GM23338 (cell line): Measurements from ENCODE around the gene RHOD. TPM values are rescaled to one million over a fixed set of nuclear protein-coding genes. Genes with fewer than 3 reads are reported as not detected.

Source experiments
- ATAC-seq: fragments of 200-7000 bp; cut with Tn5 transposase; 3 replicates; pipeline ENCODE4 v1.9.1; 2020
- DNase-seq: peaks from one replicate; pipeline ENCODE4 v3.0.0-alpha.2; 2015; ENCODE audit warnings: low spot score
- H2AFZ ChIP-seq: fragments of 200-600 bp; sonication (generic); 2 replicates; pipeline ENCODE4 v1.8.0; 2016; ENCODE audit warnings: antibody characterized with exemption, mild to moderate bottlenecking, moderate library complexity
- H3F3A ChIP-seq: fragments of 200-600 bp; sonication (generic); replicated peaks from 2 replicates; pipeline ENCODE4 v1.8.0; 2017; ENCODE audit warnings: antibody characterized with exemption, mixed run types, low read depth
- H3K27ac ChIP-seq: fragments of 200-600 bp; sonication (generic); 2 replicates; pipeline ENCODE4 v1.6.1; 2016; ENCODE audit warnings: low read depth
- H3K27me3 ChIP-seq: fragments of 200-600 bp; sonication (generic); 2 replicates; pipeline ENCODE4 v1.8.0; 2016; ENCODE audit warnings: mild to moderate bottlenecking, mixed run types, moderate library complexity; ENCODE audit not compliant: insufficient read depth
- H3K36me3 ChIP-seq: fragments of 200-600 bp; sonication (generic); 2 replicates; pipeline ENCODE4 v1.8.0; 2016; ENCODE audit warnings: mild to moderate bottlenecking; ENCODE audit not compliant: insufficient read depth
- H3K4me1 ChIP-seq: fragments of 200-600 bp; sonication (generic); 2 replicates; pipeline ENCODE4 v1.8.0; 2016; ENCODE audit warnings: mild to moderate bottlenecking, moderate library complexity; ENCODE audit not compliant: insufficient read depth
- H3K4me2 ChIP-seq: fragments of 200-600 bp; sonication (generic); 2 replicates; pipeline ENCODE4 v1.7.1; 2017; ENCODE audit warnings: mixed run types
- H3K4me3 ChIP-seq: fragments of 200-600 bp; sonication (generic); 2 replicates; pipeline ENCODE4 v1.6.1; 2016; ENCODE audit warnings: mixed run types
- H3K79me2 ChIP-seq: fragments of 200-600 bp; sonication (generic); replicated peaks from 2 replicates; pipeline ENCODE4 v1.8.0; 2017; ENCODE audit warnings: mild to moderate bottlenecking; ENCODE audit not compliant: insufficient read depth
- H3K9me2 ChIP-seq: fragments of 200-600 bp; sonication (generic); 2 replicates; pipeline ENCODE4 v1.8.0; 2017; ENCODE audit not compliant: insufficient read depth
- H4K20me1 ChIP-seq: fragments of 200-600 bp; sonication (generic); replicated peaks from 2 replicates; pipeline ENCODE4 v1.8.0; 2017; ENCODE audit warnings: mild to moderate bottlenecking; ENCODE audit not compliant: insufficient read depth
- H3K27ac Mint-ChIP-seq: 2 replicates; pipeline ENCODE4 v1.8.0; 2020; ENCODE audit warnings: inconsistent platforms, mild to moderate bottlenecking, moderate library complexity, mixed read lengths
- H3K27me3 Mint-ChIP-seq: 3 replicates; pipeline ENCODE4 v1.8.0; 2022; ENCODE audit warnings: low read depth, mild to moderate bottlenecking, moderate library complexity, mixed read lengths, inconsistent platforms; ENCODE audit not compliant: insufficient read depth, poor library complexity
- H3K36me3 Mint-ChIP-seq: 3 replicates; pipeline ENCODE4 v1.8.0; 2021; ENCODE audit warnings: low read depth, mild to moderate bottlenecking, inconsistent platforms, moderate library complexity, mixed read lengths
- H3K4me1 Mint-ChIP-seq: 3 replicates; pipeline ENCODE4 v1.8.0; 2020; ENCODE audit warnings: mild to moderate bottlenecking, inconsistent platforms, mixed read lengths
- H3K4me3 Mint-ChIP-seq: 3 replicates; pipeline ENCODE4 v1.8.0; 2021; ENCODE audit warnings: moderate library complexity, mild to moderate bottlenecking, inconsistent platforms, mixed read lengths
- H3K9me3 Mint-ChIP-seq: 3 replicates; pipeline ENCODE4 v1.8.0; 2020; ENCODE audit warnings: moderate library complexity, mild to moderate bottlenecking, inconsistent platforms, mixed read lengths
- EZH2phosphoT487 ChIP-seq: fragments of 200-600 bp; sonication (generic); IDR thresholded peaks from one replicate; pipeline ENCODE4 v1.8.1; 2018; ENCODE audit warnings: antibody characterized with exemption; ENCODE audit not compliant: unreplicated experiment
- JUNB ChIP-seq: IDR thresholded peaks from one replicate; pipeline ENCODE4 v1.6.1; 2016; ENCODE audit warnings: antibody characterized with exemption; ENCODE audit not compliant: unreplicated experiment
- POLR2AphosphoS5 ChIP-seq: IDR thresholded peaks from 2 replicates; pipeline ENCODE4 v1.6.1; 2016; ENCODE audit warnings: antibody characterized with exemption, low read depth
- polyA plus RNA-seq: library from polyadenylated mRNA; unstranded; fragments of >200 nt; fragmentation: Nextera tagmentation; extraction: Ambion mirVana; gene quantifications from 2 replicates; pipeline ENCODE4 v1.2.1, GENCODE V29; 2016
- total RNA-seq: library from RNA; depleted of rRNA; stranded (reverse); fragments of >200 nt; shearing (Covaris generic); gene quantifications from 2 replicates; pipeline ENCODE4 v1.2.3, GENCODE V29; 2014
- TF ChIP-seq, protein P1 (sequence below), 2 experiments: fragments of 200-600 bp in 1 of 2; sonication (generic) in 1 of 2; conservative IDR thresholded peaks; 2 replicates each; pipeline versions ENCODE4 v1.5.1 to v1.6.1; 2016 to 2017; ENCODE audit warnings: antibody characterized with exemption in 2 of 2, low read depth in 2 of 2, mild to moderate bottlenecking in 2 of 2, moderate library complexity in 1 of 2
- TF ChIP-seq, protein P2 (sequence below): IDR thresholded peaks from 2 replicates; pipeline ENCODE4 v1.6.1; 2016; ENCODE audit warnings: antibody characterized with exemption
- TF ChIP-seq, protein P3 (sequence below): IDR thresholded peaks from one replicate; pipeline ENCODE4 v1.6.1; 2018; ENCODE audit warnings: antibody characterized with exemption; ENCODE audit not compliant: unreplicated experiment
- TF ChIP-seq, protein P4 (sequence below): fragments of 250-450 bp; sonication (Bioruptor Pico); IDR thresholded peaks from 2 replicates; pipeline ENCODE4 v1.5.0; 2020; ENCODE audit warnings: mild to moderate bottlenecking, moderate library complexity

Gene RHOD
- total and polyA plus RNA-seq, 2 experiments from 2014 or later = 13.8 to 16.2 TPM

DNA sequence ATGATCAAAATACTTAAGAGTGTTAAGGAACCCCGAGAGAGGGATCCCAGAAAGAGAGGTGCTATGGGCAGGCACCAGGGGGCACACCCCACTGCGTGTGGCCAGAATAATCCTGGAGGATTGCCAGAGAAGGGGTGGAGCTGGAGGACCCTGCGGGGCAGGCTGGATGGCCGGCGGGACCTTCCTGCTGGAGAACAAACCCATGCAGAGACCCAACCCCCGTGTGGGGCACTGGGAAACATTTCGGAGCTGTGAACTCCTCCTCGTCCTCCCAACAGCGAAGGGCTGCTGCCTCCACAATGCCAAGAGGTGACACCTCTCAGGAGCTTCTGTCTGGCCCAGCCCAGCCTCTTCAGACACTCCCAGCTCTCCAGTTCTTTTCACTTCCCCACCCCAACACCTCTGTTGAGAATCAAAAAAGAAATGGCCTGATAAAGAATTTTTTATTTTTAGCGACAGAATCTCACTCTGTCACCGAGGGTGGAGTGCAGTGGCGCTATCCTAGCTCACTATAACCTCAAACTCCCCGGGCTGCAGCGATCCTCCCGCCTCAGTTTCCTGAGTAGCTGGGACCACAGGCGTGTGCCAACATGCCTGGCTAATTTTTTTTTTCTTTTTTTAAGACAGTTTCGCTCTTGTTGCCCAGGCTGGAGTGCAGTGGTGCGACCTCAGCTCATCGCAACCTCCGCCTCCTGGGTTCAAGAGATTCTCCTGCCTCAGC is 25.6 kb downstream of the RHOD start:
- H3K27me3 ChIP-seq = no peaks in the 10 kb centered on the region
- no peaks in the 10 kb centered on the region for H3K36me3 Mint-ChIP-seq
- H4K20me1 ChIP-seq = no peaks in the 10 kb centered on the region
- no peaks in the 10 kb centered on the region for H3K9me3 Mint-ChIP-seq
- DNase-seq (peak; percentile 61), ATAC-seq (peak; percentile 68)
- H2AFZ ChIP-seq = peak overlapping the region; percentile 91
- peak overlapping the region; percentile 71 for H3K4me2 ChIP-seq
- H3K9me2 ChIP-seq = no peaks in the 10 kb centered on the region
- H3K79me2 ChIP-seq = no peaks in the 10 kb centered on the region
- peaks cover 10% of the 10 kb centered on the region for H3K27me3 Mint-ChIP-seq
- H3K27ac Mint-ChIP-seq = no peak overlapping the region
- H3F3A ChIP-seq = no peaks in the 10 kb centered on the region
- peaks cover 7% of the 10 kb centered on the region; the same call in 1 of the 2 replicates for H3K4me1 ChIP-seq
- TF ChIP-seq JUNB (no peak), POLR2AphosphoS5 (no peak)
- TF ChIP-seq, protein P1, sequence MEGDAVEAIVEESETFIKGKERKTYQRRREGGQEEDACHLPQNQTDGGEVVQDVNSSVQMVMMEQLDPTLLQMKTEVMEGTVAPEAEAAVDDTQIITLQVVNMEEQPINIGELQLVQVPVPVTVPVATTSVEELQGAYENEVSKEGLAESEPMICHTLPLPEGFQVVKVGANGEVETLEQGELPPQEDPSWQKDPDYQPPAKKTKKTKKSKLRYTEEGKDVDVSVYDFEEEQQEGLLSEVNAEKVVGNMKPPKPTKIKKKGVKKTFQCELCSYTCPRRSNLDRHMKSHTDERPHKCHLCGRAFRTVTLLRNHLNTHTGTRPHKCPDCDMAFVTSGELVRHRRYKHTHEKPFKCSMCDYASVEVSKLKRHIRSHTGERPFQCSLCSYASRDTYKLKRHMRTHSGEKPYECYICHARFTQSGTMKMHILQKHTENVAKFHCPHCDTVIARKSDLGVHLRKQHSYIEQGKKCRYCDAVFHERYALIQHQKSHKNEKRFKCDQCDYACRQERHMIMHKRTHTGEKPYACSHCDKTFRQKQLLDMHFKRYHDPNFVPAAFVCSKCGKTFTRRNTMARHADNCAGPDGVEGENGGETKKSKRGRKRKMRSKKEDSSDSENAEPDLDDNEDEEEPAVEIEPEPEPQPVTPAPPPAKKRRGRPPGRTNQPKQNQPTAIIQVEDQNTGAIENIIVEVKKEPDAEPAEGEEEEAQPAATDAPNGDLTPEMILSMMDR (conservative IDR thresholded peaks at IDR 0.05; ENCODE audit: low read depth in 2 of 2) = peak in 1 of 2 experiments; percentile 57; a peak in 2 of 4 replicates
- H3K4me1 Mint-ChIP-seq = peaks cover 16% of the 10 kb centered on the region
- no peak overlapping the region for H3K27ac ChIP-seq
- H3K36me3 ChIP-seq = no peaks in the 10 kb centered on the region
- H3K4me3 Mint-ChIP-seq = peak overlapping the region; percentile 55; the same call in 2 of the 3 replicates
- peak overlapping the region; percentile 43 for H3K4me3 ChIP-seq

DNA sequence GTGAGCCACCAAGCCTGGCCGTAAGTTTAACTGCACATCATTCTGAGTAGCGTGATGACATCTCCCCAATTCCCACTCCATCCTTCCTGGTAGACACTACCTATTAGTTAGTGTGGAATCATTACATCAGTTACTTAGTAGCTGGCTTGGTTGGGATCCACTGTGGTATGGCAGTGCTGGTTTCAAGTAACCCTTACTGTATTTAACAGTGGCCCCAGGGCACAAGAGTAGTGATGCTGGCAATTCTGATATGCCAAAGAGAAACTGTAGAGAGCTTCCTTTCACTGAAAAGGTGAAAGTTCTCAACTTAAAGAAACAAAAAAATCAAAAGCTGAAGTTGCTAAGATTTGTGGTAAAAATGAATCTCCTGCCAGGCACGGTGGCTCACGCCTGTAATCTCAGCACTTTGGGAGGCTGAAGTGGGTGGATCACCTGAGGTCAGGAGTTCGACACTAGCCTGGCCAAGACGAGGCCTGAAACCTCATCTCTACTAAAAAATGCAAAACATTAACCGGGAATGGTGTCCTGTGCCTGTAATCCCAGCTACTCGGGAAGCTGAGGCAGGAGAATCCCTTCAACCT is 27.2 kb downstream of the RHOD start:
- no peak overlapping the region for H3K4me3 Mint-ChIP-seq
- Histone ChIP-seq H3K4me1 (peaks cover 7% of the 10 kb centered on the region; the same call in 1 of the 2 replicates), H2AFZ (no peak overlapping the region), H3K79me2 (no peaks in the 10 kb centered on the region), H4K20me1 (no peaks in the 10 kb centered on the region), H3K9me2 (no peaks in the 10 kb centered on the region), H3K4me2 (no peak overlapping the region), H3K4me3 (no peak overlapping the region), H3K36me3 (no peaks in the 10 kb centered on the region), H3F3A (no peaks in the 10 kb centered on the region), H3K27ac (no peak overlapping the region), H3K27me3 (no peaks in the 10 kb centered on the region)
- no peak overlapping the region for H3K27ac Mint-ChIP-seq
- H3K4me1 Mint-ChIP-seq = peaks cover 16% of the 10 kb centered on the region
- no peak for DNase-seq
- H3K36me3 Mint-ChIP-seq = no peaks in the 10 kb centered on the region
- H3K9me3 Mint-ChIP-seq = no peaks in the 10 kb centered on the region
- ATAC-seq = no peak
- peaks cover 8% of the 10 kb centered on the region for H3K27me3 Mint-ChIP-seq
- TF ChIP-seq, protein P2, sequence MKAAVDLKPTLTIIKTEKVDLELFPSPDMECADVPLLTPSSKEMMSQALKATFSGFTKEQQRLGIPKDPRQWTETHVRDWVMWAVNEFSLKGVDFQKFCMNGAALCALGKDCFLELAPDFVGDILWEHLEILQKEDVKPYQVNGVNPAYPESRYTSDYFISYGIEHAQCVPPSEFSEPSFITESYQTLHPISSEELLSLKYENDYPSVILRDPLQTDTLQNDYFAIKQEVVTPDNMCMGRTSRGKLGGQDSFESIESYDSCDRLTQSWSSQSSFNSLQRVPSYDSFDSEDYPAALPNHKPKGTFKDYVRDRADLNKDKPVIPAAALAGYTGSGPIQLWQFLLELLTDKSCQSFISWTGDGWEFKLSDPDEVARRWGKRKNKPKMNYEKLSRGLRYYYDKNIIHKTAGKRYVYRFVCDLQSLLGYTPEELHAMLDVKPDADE = no peak
- TF ChIP-seq, protein P3, sequence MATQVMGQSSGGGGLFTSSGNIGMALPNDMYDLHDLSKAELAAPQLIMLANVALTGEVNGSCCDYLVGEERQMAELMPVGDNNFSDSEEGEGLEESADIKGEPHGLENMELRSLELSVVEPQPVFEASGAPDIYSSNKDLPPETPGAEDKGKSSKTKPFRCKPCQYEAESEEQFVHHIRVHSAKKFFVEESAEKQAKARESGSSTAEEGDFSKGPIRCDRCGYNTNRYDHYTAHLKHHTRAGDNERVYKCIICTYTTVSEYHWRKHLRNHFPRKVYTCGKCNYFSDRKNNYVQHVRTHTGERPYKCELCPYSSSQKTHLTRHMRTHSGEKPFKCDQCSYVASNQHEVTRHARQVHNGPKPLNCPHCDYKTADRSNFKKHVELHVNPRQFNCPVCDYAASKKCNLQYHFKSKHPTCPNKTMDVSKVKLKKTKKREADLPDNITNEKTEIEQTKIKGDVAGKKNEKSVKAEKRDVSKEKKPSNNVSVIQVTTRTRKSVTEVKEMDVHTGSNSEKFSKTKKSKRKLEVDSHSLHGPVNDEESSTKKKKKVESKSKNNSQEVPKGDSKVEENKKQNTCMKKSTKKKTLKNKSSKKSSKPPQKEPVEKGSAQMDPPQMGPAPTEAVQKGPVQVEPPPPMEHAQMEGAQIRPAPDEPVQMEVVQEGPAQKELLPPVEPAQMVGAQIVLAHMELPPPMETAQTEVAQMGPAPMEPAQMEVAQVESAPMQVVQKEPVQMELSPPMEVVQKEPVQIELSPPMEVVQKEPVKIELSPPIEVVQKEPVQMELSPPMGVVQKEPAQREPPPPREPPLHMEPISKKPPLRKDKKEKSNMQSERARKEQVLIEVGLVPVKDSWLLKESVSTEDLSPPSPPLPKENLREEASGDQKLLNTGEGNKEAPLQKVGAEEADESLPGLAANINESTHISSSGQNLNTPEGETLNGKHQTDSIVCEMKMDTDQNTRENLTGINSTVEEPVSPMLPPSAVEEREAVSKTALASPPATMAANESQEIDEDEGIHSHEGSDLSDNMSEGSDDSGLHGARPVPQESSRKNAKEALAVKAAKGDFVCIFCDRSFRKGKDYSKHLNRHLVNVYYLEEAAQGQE = no peak
- no peak for TF ChIP-seq EZH2phosphoT487
- TF ChIP-seq, protein P4, sequence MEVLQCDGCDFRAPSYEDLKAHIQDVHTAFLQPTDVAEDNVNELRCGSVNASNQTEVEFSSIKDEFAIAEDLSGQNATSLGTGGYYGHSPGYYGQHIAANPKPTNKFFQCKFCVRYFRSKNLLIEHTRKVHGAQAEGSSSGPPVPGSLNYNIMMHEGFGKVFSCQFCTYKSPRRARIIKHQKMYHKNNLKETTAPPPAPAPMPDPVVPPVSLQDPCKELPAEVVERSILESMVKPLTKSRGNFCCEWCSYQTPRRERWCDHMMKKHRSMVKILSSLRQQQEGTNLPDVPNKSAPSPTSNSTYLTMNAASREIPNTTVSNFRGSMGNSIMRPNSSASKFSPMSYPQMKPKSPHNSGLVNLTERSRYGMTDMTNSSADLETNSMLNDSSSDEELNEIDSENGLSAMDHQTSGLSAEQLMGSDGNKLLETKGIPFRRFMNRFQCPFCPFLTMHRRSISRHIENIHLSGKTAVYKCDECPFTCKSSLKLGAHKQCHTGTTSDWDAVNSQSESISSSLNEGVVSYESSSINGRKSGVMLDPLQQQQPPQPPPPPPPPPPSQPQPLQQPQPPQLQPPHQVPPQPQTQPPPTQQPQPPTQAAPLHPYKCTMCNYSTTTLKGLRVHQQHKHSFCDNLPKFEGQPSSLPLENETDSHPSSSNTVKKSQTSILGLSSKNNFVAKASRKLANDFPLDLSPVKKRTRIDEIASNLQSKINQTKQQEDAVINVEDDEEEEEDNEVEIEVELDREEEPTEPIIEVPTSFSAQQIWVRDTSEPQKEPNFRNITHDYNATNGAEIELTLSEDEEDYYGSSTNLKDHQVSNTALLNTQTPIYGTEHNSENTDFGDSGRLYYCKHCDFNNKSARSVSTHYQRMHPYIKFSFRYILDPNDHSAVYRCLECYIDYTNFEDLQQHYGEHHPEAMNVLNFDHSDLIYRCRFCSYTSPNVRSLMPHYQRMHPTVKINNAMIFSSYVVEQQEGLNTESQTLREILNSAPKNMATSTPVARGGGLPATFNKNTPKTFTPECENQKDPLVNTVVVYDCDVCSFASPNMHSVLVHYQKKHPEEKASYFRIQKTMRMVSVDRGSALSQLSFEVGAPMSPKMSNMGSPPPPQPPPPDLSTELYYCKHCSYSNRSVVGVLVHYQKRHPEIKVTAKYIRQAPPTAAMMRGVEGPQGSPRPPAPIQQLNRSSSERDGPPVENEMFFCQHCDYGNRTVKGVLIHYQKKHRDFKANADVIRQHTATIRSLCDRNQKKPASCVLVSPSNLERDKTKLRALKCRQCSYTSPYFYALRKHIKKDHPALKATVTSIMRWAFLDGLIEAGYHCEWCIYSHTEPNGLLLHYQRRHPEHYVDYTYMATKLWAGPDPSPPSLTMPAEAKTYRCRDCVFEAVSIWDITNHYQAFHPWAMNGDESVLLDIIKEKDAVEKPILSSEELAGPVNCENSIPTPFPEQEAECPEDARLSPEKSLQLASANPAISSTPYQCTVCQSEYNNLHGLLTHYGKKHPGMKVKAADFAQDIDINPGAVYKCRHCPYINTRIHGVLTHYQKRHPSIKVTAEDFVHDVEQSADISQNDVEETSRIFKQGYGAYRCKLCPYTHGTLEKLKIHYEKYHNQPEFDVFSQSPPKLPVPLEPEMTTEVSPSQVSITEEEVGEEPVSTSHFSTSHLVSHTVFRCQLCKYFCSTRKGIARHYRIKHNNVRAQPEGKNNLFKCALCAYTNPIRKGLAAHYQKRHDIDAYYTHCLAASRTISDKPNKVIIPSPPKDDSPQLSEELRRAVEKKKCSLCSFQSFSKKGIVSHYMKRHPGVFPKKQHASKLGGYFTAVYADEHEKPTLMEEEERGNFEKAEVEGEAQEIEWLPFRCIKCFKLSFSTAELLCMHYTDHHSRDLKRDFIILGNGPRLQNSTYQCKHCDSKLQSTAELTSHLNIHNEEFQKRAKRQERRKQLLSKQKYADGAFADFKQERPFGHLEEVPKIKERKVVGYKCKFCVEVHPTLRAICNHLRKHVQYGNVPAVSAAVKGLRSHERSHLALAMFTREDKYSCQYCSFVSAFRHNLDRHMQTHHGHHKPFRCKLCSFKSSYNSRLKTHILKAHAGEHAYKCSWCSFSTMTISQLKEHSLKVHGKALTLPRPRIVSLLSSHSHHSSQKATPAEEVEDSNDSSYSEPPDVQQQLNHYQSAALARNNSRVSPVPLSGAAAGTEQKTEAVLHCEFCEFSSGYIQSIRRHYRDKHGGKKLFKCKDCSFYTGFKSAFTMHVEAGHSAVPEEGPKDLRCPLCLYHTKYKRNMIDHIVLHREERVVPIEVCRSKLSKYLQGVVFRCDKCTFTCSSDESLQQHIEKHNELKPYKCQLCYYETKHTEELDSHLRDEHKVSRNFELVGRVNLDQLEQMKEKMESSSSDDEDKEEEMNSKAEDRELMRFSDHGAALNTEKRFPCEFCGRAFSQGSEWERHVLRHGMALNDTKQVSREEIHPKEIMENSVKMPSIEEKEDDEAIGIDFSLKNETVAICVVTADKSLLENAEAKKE = no peak
